BE2C (cell line): ENCODE measurements around the gene GAB3.

Source experiments
- DNase-seq: peaks from one replicate; pipeline ENCODE4 v3.0.0-alpha.2; 2020
- H3K27me3 ChIP-seq: fragments of 250-450 bp; sonication (Bioruptor Pico); 2 replicates; pipeline ENCODE4 v1.5.1; 2020; ENCODE audit warnings: mild to moderate bottlenecking
- H3K36me3 ChIP-seq: fragments of 250-450 bp; sonication (Bioruptor Pico); 2 replicates; pipeline ENCODE4 v1.5.1; 2020; ENCODE audit warnings: mild to moderate bottlenecking
- H3K4me1 ChIP-seq: fragments of 250-450 bp; sonication (Bioruptor Pico); 2 replicates; pipeline ENCODE4 v1.5.1; 2020
- H3K4me3 ChIP-seq: 2 replicates; pipeline ENCODE4 v1.5.1; 2011; ENCODE audit warnings: low read depth, low read length
- H3K9me3 ChIP-seq: fragments of 250-450 bp; sonication (Bioruptor Pico); 2 replicates; pipeline ENCODE4 v1.5.1; 2020
- TF ChIP-seq, protein P1 (sequence below): IDR thresholded peaks from 2 replicates; pipeline ENCODE4 v1.5.1; 2012; ENCODE audit warnings: mild to moderate bottlenecking, low read depth, low read length

GAB3 gene

DNA sequence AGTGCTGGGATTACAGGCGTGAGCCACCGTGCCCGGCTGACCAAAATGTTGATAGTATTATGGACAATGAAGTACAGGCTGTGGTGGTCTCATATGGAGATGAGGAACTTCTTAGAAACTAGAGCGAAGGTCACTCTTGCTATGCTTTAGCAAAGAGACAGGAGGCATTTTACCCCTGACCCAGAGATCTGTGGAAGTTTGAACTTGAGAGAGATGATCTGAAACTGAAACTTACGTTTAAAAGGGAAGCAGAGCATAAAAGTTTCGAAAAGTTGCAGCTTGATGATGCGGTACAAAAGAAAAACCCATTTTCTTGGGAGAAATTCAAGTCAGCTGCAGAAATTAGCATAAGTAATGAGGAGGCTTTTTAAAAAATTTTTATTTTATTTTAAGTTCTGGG is 89.0 kb downstream of the GAB3 start:
- TF ChIP-seq, protein P1, sequence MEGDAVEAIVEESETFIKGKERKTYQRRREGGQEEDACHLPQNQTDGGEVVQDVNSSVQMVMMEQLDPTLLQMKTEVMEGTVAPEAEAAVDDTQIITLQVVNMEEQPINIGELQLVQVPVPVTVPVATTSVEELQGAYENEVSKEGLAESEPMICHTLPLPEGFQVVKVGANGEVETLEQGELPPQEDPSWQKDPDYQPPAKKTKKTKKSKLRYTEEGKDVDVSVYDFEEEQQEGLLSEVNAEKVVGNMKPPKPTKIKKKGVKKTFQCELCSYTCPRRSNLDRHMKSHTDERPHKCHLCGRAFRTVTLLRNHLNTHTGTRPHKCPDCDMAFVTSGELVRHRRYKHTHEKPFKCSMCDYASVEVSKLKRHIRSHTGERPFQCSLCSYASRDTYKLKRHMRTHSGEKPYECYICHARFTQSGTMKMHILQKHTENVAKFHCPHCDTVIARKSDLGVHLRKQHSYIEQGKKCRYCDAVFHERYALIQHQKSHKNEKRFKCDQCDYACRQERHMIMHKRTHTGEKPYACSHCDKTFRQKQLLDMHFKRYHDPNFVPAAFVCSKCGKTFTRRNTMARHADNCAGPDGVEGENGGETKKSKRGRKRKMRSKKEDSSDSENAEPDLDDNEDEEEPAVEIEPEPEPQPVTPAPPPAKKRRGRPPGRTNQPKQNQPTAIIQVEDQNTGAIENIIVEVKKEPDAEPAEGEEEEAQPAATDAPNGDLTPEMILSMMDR: no peak
- H3K36me3 ChIP-seq: no peaks in the 10 kb centered on the region
- no peaks in the 10 kb centered on the region for H3K9me3 ChIP-seq
- no peaks in the 10 kb centered on the region for H3K27me3 ChIP-seq
- DNase-seq: no peak
- H3K4me1 ChIP-seq: no peaks in the 10 kb centered on the region
- no peak overlapping the region for H3K4me3 ChIP-seq

DNA sequence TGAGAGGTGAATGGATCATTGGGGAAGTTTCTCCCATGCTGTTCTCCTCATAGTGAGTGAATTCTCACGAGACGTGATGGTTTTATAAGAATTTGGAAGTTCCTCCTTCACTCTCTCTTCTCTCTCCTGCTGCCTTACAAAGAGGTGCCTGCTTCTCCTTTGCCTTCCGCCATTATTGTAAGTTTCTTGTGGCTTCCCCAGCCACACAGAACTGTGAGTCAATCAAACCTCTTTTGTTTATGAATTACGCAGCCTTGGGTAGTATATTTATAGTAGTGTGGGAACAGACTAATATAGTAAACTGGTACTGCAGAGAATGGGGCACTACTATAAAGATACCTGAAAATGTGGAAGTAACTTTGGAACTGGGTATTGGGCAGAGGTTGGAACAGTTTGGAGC is 89.7 kb downstream of the GAB3 start:
- Histone ChIP-seq H3K4me3 (no peak overlapping the region), H3K27me3 (no peaks in the 10 kb centered on the region), H3K9me3 (no peaks in the 10 kb centered on the region), H3K36me3 (no peaks in the 10 kb centered on the region), H3K4me1 (no peaks in the 10 kb centered on the region)
- TF ChIP-seq, protein P1: no peak
- no peak for DNase-seq

DNA sequence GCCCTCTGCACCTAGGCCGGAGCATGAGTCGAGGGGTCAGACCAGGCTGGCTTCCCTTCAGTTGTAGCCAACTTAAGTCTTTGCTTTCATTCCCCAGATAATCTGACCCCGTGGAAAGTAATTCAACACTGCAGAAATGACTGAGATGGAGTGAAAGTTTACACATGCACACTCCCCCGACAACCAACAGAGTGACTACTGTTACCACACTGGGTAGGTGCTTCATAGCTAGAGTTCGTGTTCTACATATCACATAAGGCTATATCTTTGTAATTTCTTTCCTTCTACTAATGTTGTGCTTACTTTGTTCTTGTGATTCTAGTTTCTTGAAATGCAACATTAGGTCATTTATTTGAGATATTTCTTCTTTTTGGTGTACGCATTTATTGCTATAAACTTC is 90.3 kb downstream of the GAB3 start:
- H3K27me3 ChIP-seq: no peaks in the 10 kb centered on the region
- H3K4me1 ChIP-seq: no peaks in the 10 kb centered on the region
- TF ChIP-seq, protein P1: no peak
- no peaks in the 10 kb centered on the region for H3K9me3 ChIP-seq
- H3K4me3 ChIP-seq: no peak overlapping the region
- DNase-seq: no peak
- H3K36me3 ChIP-seq: no peaks in the 10 kb centered on the region

DNA sequence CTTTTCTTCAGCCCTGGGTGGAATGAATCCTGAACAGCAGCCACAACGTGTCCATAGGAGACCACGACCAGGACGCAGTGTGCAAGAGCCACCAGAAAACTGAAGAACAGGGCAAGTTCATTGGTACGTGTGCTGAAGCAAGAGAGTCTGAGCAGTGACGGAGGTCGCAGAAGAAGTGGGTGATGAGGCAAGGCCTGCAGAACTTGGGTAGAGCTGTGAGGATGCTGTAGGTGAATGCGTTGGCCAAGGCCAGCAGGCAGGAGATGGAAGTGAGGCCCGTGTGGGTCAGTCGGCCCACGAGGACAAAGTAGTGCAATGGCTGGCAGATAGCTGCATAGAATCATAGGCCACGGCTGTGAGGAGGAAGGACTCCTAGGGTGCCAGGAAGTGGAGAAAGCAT is 91.9 kb downstream of the GAB3 start:
- Histone ChIP-seq H3K4me3 (no peak overlapping the region), H3K4me1 (no peaks in the 10 kb centered on the region), H3K36me3 (no peaks in the 10 kb centered on the region), H3K9me3 (no peaks in the 10 kb centered on the region), H3K27me3 (no peaks in the 10 kb centered on the region)
- DNase-seq: no peak
- TF ChIP-seq, protein P1: no peak

DNA sequence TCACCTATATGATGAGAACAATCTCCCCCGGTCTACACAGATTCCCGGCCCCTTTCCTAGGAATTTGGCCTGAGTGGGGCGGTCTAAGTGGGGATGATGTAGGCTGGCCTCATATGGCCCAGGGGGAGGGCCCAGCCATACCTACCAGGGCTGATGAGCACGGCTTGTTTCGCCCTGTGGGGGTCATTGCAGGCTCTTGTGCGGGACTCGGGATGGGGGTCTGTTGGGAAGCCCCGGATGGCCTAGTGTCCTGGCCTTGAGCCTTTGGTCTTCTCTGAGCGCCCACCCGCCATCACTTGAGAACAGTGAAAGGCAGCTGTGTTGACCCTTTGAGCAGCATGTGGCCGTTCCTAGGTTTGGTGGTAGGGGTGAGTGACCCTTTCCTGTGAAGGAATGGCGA is 92.7 kb downstream of the GAB3 start:
- H3K36me3 ChIP-seq: no peaks in the 10 kb centered on the region
- H3K4me3 ChIP-seq: no peak overlapping the region
- H3K27me3 ChIP-seq: no peaks in the 10 kb centered on the region
- DNase-seq: no peak
- H3K4me1 ChIP-seq: no peaks in the 10 kb centered on the region
- no peaks in the 10 kb centered on the region for H3K9me3 ChIP-seq
- TF ChIP-seq, protein P1: no peak

DNA sequence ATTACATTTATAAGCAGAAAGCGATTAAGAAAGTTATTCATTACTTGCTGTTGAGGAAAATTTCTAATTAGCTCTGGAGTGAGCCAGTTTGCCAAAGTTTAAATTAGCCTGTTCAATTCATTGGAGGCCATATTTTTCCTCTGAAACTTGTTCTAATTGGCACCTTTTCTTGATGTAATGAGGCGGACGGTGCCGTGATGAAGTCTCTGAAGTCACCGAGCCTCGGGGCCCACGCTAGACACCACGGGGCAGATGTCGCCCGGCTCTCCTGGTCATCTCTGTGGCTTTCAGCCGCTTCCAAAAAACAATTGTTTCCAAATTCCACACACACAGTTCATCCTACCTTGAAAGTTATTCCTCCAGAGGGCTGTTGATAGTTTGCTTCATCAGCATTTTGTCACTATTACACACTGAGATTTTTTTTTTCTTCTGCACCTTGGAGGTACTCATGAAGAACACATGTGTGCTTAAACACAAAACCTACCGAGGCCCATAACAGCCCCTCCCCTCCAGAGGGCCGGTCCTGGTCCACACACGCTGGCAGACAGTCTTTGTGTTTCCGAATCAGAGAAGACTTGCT is 93.6 kb downstream of the GAB3 start:
- H3K9me3 ChIP-seq: no peaks in the 10 kb centered on the region
- no peaks in the 10 kb centered on the region for H3K36me3 ChIP-seq
- H3K27me3 ChIP-seq: no peaks in the 10 kb centered on the region
- no peak for DNase-seq
- H3K4me1 ChIP-seq: no peaks in the 10 kb centered on the region
- no peak overlapping the region for H3K4me3 ChIP-seq
- TF ChIP-seq, protein P1: no peak
